Osteocyte (in vitro differentiated cells): ENCODE data around the gene CLCN3. TPM values are rescaled to one million over a fixed set of nuclear protein-coding genes. Genes with fewer than 3 reads are reported as not detected.

Experiments
- DNase-seq: peaks from one replicate; pipeline ENCODE4 v3.0.0; 2021; ENCODE audit warnings: mixed read lengths; ENCODE audit not compliant: unreplicated experiment; ENCODE audit errors: extremely low spot score
- H3K27ac Mint-ChIP-seq: one replicate; pipeline ENCODE4 v1.8.0; 2021; ENCODE audit warnings: mild to moderate bottlenecking, mixed read lengths; ENCODE audit not compliant: unreplicated experiment
- H3K27me3 Mint-ChIP-seq: one replicate; pipeline ENCODE4 v1.8.0; 2021; ENCODE audit warnings: mixed read lengths; ENCODE audit not compliant: unreplicated experiment
- H3K36me3 Mint-ChIP-seq: one replicate; pipeline ENCODE4 v1.8.0; 2021; ENCODE audit warnings: mixed read lengths; ENCODE audit not compliant: unreplicated experiment
- H3K4me1 Mint-ChIP-seq: one replicate; pipeline ENCODE4 v1.8.0; 2021; ENCODE audit warnings: mixed read lengths; ENCODE audit not compliant: unreplicated experiment
- H3K4me3 Mint-ChIP-seq: one replicate; pipeline ENCODE4 v1.8.0; 2021; ENCODE audit warnings: mild to moderate bottlenecking, moderate library complexity, mixed read lengths; ENCODE audit not compliant: unreplicated experiment
- H3K9me3 Mint-ChIP-seq: one replicate; pipeline ENCODE4 v1.8.0; 2021; ENCODE audit warnings: mixed read lengths; ENCODE audit not compliant: unreplicated experiment
- CTCF ChIP-seq: fragments of 200-600 bp; sonication (generic); IDR thresholded peaks from 2 replicates; pipeline ENCODE4 v1.5.0; 2021; ENCODE audit warnings: antibody characterized with exemption, mild to moderate bottlenecking, moderate library complexity
- total RNA-seq: library from RNA; stranded (reverse); gene quantifications from 2 replicates; pipeline ENCODE4 v1.2.1, GENCODE V29; 2021

Gene CLCN3
- total RNA-seq, 1 donor from 2014 or later = 38.0 TPM

- H3K4me3 Mint-ChIP-seq = peak overlapping the region; percentile 89
- no peak for DNase-seq
- H3K27ac Mint-ChIP-seq = peak overlapping the region; percentile 45
- no peak for TF ChIP-seq CTCF
- peaks cover 4% of the 10 kb centered on the region for H3K36me3 Mint-ChIP-seq
- no peaks in the 10 kb centered on the region for H3K9me3 Mint-ChIP-seq
- peaks cover 20% of the 10 kb centered on the region for H3K4me1 Mint-ChIP-seq
- peaks cover 13% of the 10 kb centered on the region for H3K27me3 Mint-ChIP-seq
Observed at GRCh38 chr4:169756971-169757574, 136.7 kb downstream of the CLCN3 start.

GRCh38 chr4:169757575-169758184 lies 137.3 kb downstream of the CLCN3 start, which contains the start of gene HPF1:
Gene HPF1 (minus strand): TSS chr4:169757944. CDS start chr4:169757877, 67 bp downstream.
- H3K4me1 Mint-ChIP-seq = peaks cover 20% of the 10 kb centered on the region
- DNase-seq = peak; percentile 96

GRCh38 chr4:169758401-169758962 lies 138.1 kb downstream of the CLCN3 start:
- peaks cover 17% of the 10 kb centered on the region for H3K27me3 Mint-ChIP-seq
- peak overlapping the region; percentile 81 for H3K27ac Mint-ChIP-seq
- H3K9me3 Mint-ChIP-seq = no peaks in the 10 kb centered on the region
- no peak for TF ChIP-seq CTCF
- H3K36me3 Mint-ChIP-seq = no peaks in the 10 kb centered on the region
- peak overlapping the region; percentile 89 for H3K4me3 Mint-ChIP-seq
- DNase-seq = no peak
- H3K4me1 Mint-ChIP-seq = peaks cover 20% of the 10 kb centered on the region

More at GRCh38 chr4:169757575-169758184, 137.3 kb downstream of the CLCN3 start, which contains the start of gene HPF1:
- Mint-ChIP-seq H3K27me3 (peaks cover 14% of the 10 kb centered on the region), H3K9me3 (no peaks in the 10 kb centered on the region), H3K27ac (peak within 1 kb of the TSS; percentile 81), H3K36me3 (peaks cover under 1% of the 10 kb centered on the region), H3K4me3 (peak within 1 kb of the TSS; percentile 89)
- TF ChIP-seq CTCF = no peak

GRCh38 chr4:169761846-169762245 lies 141.5 kb downstream of the CLCN3 start:
- Mint-ChIP-seq H3K27ac (no peak overlapping the region), H3K9me3 (no peaks in the 10 kb centered on the region), H3K4me3 (no peak overlapping the region), H3K36me3 (no peaks in the 10 kb centered on the region), H3K4me1 (peaks cover 10% of the 10 kb centered on the region), H3K27me3 (peaks cover 19% of the 10 kb centered on the region)
- no peak for TF ChIP-seq CTCF
- DNase-seq = no peak

GRCh38 chr4:169765835-169766234 lies 145.5 kb downstream of the CLCN3 start:
- Mint-ChIP-seq H3K36me3 (no peaks in the 10 kb centered on the region), H3K4me3 (no peak overlapping the region), H3K27me3 (peaks cover 10% of the 10 kb centered on the region), H3K4me1 (peaks cover under 1% of the 10 kb centered on the region), H3K9me3 (no peaks in the 10 kb centered on the region), H3K27ac (no peak overlapping the region)
- DNase-seq = no peak
- no peak for TF ChIP-seq CTCF
